Natural killer cell (primary cell): Measurements from ENCODE around the gene BAIAP3. TPM values are rescaled to one million over a fixed set of nuclear protein-coding genes. Genes with fewer than 3 reads are reported as not detected.

Source experiments
- ATAC-seq, 3 donors: fragments of 150-1000 bp in 2 of 3; fragments of 200-7000 bp in 1 of 3; cut with Tn5 transposase; 1 replicate in 1 of 3; 2 replicates in 2 of 3; pipeline ENCODE4 v1.10.0; 2021; ENCODE audit warnings: mild to moderate bottlenecking in 2 of 3, moderate library complexity in 2 of 3
- DNase-seq, 2 donors: peaks; one replicate each; pipeline versions ENCODE4 v3.0.0 to v3.0.0-alpha.2; 2013 to 2021; ENCODE audit warnings: mixed read lengths in 1 of 2
- H3K27ac ChIP-seq: one replicate; pipeline ENCODE4 v1.5.1; 2013; ENCODE audit warnings: mild to moderate bottlenecking, low read length
- H3K27me3 ChIP-seq: one replicate; pipeline ENCODE4 v1.6.1; 2013; ENCODE audit warnings: low read length; ENCODE audit not compliant: control insufficient read depth, insufficient read depth
- H3K36me3 ChIP-seq: one replicate; pipeline ENCODE4 v1.6.1; 2013; ENCODE audit warnings: low read length; ENCODE audit not compliant: control insufficient read depth, insufficient read depth
- H3K4me1 ChIP-seq: one replicate; pipeline ENCODE4 v1.6.1; 2013; ENCODE audit warnings: low read length; ENCODE audit not compliant: control insufficient read depth, insufficient read depth
- H3K4me3 ChIP-seq: one replicate; pipeline ENCODE4 v1.5.1; 2013; ENCODE audit warnings: low read length
- H3K9me3 ChIP-seq: one replicate; pipeline ENCODE4 v1.6.1; 2013; ENCODE audit warnings: low read length; ENCODE audit not compliant: control insufficient read depth, insufficient read depth
- H3K27ac Mint-ChIP-seq, 2 donors: one replicate each; pipeline ENCODE4 v1.8.0; 2022; ENCODE audit warnings: mild to moderate bottlenecking in 2 of 2, mixed read lengths in 2 of 2, moderate library complexity in 1 of 2
- H3K27me3 Mint-ChIP-seq, 2 donors: one replicate each; pipeline ENCODE4 v1.8.0; 2022; ENCODE audit warnings: low read depth in 2 of 2, mixed read lengths in 2 of 2
- H3K36me3 Mint-ChIP-seq: one replicate; pipeline ENCODE4 v1.8.0; 2022; ENCODE audit warnings: mixed read lengths
- H3K4me1 Mint-ChIP-seq, 2 donors: one replicate each; pipeline ENCODE4 v1.8.0; 2022; ENCODE audit warnings: mixed read lengths in 2 of 2
- H3K4me3 Mint-ChIP-seq: one replicate; pipeline ENCODE4 v1.8.0; 2022; ENCODE audit warnings: mild to moderate bottlenecking, moderate library complexity, mixed read lengths
- H3K9me3 Mint-ChIP-seq, 2 donors: one replicate each; pipeline ENCODE4 v1.8.0; 2022; ENCODE audit warnings: mixed read lengths in 2 of 2
- WGBS: methylation state at CpG from one replicate; pipeline ENCODE4 v1.1.7; 2013; ENCODE audit warnings: missing lambda C conversion rate; ENCODE audit not compliant: insufficient coverage; 5-methylcytosine and 5-hydroxymethylcytosine counted together
- intact Hi-C: fragments of 100-400 bp; cut with micrococcal nuclease; formaldehyde crosslinking; loops from one replicate; pipeline ENCODE4 v1.14.2; 2022
- total RNA-seq, 4 donors: library from RNA; stranded (reverse); fragments of 120-200 nt in 1 of 4; gene quantifications; one replicate each; pipeline versions ENCODE4 v1.2.3 to v1.2.4, GENCODE V29; 2013 to 2022
- TF ChIP-seq, protein P1 (sequence below): fragments of 200-600 bp; IDR thresholded peaks from one replicate; pipeline ENCODE4 v1.8.0; 2022; ENCODE audit warnings: antibody characterized with exemption

BAIAP3 gene
- total RNA-seq, 3 donors from 2014 or later (not counting 1 experiment from before 2014, with no cell fraction given), result 17.7 to 21.7 (median 19.9) TPM

DNA sequence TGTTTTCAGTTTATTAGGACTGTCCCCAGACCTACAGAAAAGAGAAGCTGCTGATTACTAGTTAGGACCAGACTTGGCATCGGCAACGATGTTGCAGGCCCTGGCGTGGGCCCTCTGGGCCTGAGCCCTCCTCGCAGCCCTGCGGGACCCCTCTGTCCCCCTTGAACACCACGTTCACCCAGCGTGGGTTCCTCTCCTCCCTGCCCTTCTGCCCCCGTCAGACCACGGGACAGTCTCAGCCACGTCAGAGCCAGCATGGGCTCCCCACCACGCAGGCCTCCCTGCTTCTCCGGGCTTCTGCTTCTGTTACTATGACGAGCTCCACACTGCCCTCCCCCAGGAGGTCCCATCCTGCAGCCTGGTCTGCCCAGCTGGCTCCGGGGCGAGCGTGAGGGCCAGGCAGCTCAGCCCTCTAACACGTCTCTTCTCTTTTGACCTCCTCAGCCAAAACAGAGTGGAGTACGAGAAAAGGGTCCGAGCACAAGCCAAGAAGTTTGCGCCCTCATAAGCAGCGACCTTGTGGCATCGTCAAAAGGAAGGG is 9.1 kb upstream of the BAIAP3 start:
- Mint-ChIP-seq H3K9me3 (no peaks in the 10 kb centered on the region), H3K36me3 (no peaks in the 10 kb centered on the region), H3K4me1 (no peaks in the 10 kb centered on the region), H3K27me3 (no peaks in the 10 kb centered on the region), H3K4me3 (peak overlapping the region; percentile 28), H3K27ac (peak overlapping the region in 1 of 2 donors; percentile 27)
- no peak for DNase-seq
- Histone ChIP-seq H3K27me3 (no peaks in the 10 kb centered on the region), H3K9me3 (no peaks in the 10 kb centered on the region), H3K36me3 (peaks cover 50% of the 10 kb centered on the region), H3K27ac (no peak overlapping the region), H3K4me1 (peaks cover 2% of the 10 kb centered on the region), H3K4me3 (no peak overlapping the region)
- TF ChIP-seq, protein P1, sequence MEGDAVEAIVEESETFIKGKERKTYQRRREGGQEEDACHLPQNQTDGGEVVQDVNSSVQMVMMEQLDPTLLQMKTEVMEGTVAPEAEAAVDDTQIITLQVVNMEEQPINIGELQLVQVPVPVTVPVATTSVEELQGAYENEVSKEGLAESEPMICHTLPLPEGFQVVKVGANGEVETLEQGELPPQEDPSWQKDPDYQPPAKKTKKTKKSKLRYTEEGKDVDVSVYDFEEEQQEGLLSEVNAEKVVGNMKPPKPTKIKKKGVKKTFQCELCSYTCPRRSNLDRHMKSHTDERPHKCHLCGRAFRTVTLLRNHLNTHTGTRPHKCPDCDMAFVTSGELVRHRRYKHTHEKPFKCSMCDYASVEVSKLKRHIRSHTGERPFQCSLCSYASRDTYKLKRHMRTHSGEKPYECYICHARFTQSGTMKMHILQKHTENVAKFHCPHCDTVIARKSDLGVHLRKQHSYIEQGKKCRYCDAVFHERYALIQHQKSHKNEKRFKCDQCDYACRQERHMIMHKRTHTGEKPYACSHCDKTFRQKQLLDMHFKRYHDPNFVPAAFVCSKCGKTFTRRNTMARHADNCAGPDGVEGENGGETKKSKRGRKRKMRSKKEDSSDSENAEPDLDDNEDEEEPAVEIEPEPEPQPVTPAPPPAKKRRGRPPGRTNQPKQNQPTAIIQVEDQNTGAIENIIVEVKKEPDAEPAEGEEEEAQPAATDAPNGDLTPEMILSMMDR, result no peak
- 92% methylated on average over 22 of the region's 22 CpGs for WGBS
- ATAC-seq, result no peak
- intact Hi-C loops, result no loop called here

DNA sequence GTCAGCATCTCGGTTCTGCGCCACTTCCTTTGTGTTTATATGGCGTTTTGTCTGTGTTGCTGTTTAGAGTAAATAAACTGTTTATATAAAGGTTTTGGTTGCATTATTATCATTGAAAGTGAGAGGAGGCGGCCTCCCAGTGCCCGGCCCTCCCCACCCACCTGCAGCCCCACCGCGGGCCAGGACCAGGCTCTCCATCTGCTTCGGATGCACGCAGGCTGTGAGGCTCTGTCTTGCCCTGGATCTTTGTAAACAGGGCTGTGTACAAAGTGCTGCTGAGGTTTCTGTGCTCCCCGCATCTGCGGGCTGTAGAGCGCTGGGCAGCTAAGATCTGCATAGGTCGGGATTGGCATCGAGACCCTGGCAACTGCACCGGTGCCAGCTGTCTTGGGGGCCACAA is 8.2 kb upstream of the BAIAP3 start:
- Mint-ChIP-seq H3K9me3 (no peaks in the 10 kb centered on the region), H3K4me3 (no peak overlapping the region), H3K27ac (no peak overlapping the region), H3K4me1 (no peaks in the 10 kb centered on the region), H3K36me3 (no peaks in the 10 kb centered on the region), H3K27me3 (no peaks in the 10 kb centered on the region)
- no peaks in the 10 kb centered on the region for H3K9me3 ChIP-seq
- DNase-seq (no peak), ATAC-seq (no peak)
- H3K27ac ChIP-seq, result no peak overlapping the region
- H3K27me3 ChIP-seq, result no peaks in the 10 kb centered on the region
- peaks cover 2% of the 10 kb centered on the region for H3K4me1 ChIP-seq
- intact Hi-C loops, result no loop called here
- peaks cover 41% of the 10 kb centered on the region for H3K36me3 ChIP-seq
- no peak overlapping the region for H3K4me3 ChIP-seq
- TF ChIP-seq, protein P1, result no peak
- WGBS, result 95% methylated on average over 15 of the region's 15 CpGs

DNA sequence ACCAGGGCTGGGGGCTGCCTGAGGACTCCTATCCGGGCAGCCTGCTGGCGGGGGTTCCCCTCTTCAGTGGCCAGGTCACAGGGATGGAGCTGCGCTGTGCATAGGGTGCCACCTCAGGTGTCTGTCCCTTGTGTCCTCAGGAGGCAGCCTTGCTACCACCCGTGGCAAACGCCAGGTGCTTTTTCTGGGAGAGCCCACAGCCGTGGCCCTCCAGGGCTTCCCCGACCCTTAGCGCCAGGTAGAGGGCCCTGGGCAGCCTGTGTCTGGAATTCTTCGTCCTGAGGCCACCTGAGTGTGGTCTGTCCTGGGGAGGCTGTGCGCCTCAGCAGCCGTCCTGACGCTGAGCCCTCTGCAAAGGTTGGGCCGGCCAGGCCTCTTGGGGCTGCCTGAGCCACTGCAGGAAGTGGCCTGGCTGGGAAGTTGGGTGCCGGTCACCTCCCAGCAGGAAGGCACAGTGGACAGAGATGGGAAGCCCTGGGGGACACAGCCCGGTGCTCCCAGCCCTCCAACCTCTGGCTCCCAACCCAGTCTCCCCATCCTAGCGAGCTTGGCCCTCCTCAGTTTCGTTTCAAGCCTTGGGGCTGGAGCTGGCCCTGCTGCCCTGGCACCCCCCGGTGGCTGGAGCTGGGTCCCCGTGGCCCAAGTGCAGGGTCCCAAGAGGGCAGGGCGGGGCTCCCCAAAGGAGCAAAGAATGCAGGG is 7.6 kb upstream of the BAIAP3 start:
- 87% methylated on average over 20 of the region's 20 CpGs for whole genome bisulfite sequencing
- peaks cover 36% of the 10 kb centered on the region for H3K36me3 ChIP-seq
- H3K27me3 Mint-ChIP-seq, result no peaks in the 10 kb centered on the region
- DNase-seq (no peak), ATAC-seq (peak in 2 of 3 donors; percentile 7 to 17)
- intact Hi-C loops, result no loop called here
- TF ChIP-seq, protein P1, result no peak
- H3K4me3 Mint-ChIP-seq, result no peak overlapping the region
- H3K4me3 ChIP-seq, result no peak overlapping the region
- H3K9me3 Mint-ChIP-seq, result no peaks in the 10 kb centered on the region
- H3K27ac Mint-ChIP-seq, result no peak overlapping the region
- peak overlapping the region; percentile 45 for H3K27ac ChIP-seq
- no peaks in the 10 kb centered on the region for H3K4me1 Mint-ChIP-seq
- peaks cover 6% of the 10 kb centered on the region for H3K4me1 ChIP-seq
- no peaks in the 10 kb centered on the region for H3K27me3 ChIP-seq
- H3K9me3 ChIP-seq, result peaks cover 3% of the 10 kb centered on the region
- no peaks in the 10 kb centered on the region for H3K36me3 Mint-ChIP-seq
